HL-60 (cell line): ENCODE measurements around the gene OR51G2.

Experiments
- DNase-seq, 2 experiments: peaks; one replicate each; pipeline ENCODE4 v3.0.0-alpha.2; 2010 to 2020; ENCODE audit warnings: low read depth in 1 of 2, low spot score in 1 of 2
- H3K27ac ChIP-seq: fragments of 250-450 bp; sonication (Bioruptor Pico); replicated peaks from 2 replicates; pipeline ENCODE4 v1.5.1; 2020; ENCODE audit warnings: mild to moderate bottlenecking, moderate library complexity
- H3K27me3 ChIP-seq: fragments of 250-450 bp; sonication (Bioruptor Pico); 2 replicates; pipeline ENCODE4 v1.5.1; 2021; ENCODE audit warnings: mild to moderate bottlenecking, moderate library complexity; ENCODE audit not compliant: insufficient read depth, poor library complexity, severe bottlenecking
- H3K4me3 ChIP-seq: replicated peaks from 2 replicates; pipeline ENCODE4 v1.5.1; 2011; ENCODE audit warnings: mild to moderate bottlenecking, control low read depth, low read length; ENCODE audit not compliant: insufficient read depth
- GABPA ChIP-seq: IDR thresholded peaks from 2 replicates; pipeline ENCODE4 v1.6.1; 2012; ENCODE audit warnings: low read depth
- POLR2AphosphoS5 ChIP-seq: IDR thresholded peaks from 2 replicates; pipeline ENCODE4 v1.6.1; 2012; ENCODE audit warnings: low read depth
- SPI1 ChIP-seq: IDR thresholded peaks from 2 replicates; pipeline ENCODE4 v1.6.1; 2012; ENCODE audit warnings: low read depth, mild to moderate bottlenecking, borderline replicate concordance
- TF ChIP-seq, protein P1 (sequence below): IDR thresholded peaks from one replicate; pipeline ENCODE4 v1.5.1; 2011; ENCODE audit warnings: low read length, control low read depth, inconsistent platforms; ENCODE audit not compliant: insufficient read depth
- TF ChIP-seq, protein P2 (sequence below): IDR thresholded peaks from 2 replicates; pipeline ENCODE4 v1.6.1; 2012; ENCODE audit warnings: low read depth; ENCODE audit not compliant: insufficient replicate concordance

The OR51G2 gene

GRCh38 chr11:4926608-4927007 lies 7.5 kb upstream of the OR51G2 start:
- TF ChIP-seq, protein P1, sequence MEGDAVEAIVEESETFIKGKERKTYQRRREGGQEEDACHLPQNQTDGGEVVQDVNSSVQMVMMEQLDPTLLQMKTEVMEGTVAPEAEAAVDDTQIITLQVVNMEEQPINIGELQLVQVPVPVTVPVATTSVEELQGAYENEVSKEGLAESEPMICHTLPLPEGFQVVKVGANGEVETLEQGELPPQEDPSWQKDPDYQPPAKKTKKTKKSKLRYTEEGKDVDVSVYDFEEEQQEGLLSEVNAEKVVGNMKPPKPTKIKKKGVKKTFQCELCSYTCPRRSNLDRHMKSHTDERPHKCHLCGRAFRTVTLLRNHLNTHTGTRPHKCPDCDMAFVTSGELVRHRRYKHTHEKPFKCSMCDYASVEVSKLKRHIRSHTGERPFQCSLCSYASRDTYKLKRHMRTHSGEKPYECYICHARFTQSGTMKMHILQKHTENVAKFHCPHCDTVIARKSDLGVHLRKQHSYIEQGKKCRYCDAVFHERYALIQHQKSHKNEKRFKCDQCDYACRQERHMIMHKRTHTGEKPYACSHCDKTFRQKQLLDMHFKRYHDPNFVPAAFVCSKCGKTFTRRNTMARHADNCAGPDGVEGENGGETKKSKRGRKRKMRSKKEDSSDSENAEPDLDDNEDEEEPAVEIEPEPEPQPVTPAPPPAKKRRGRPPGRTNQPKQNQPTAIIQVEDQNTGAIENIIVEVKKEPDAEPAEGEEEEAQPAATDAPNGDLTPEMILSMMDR, result no peak
- TF ChIP-seq GABPA, result no peak
- TF ChIP-seq, protein P2, sequence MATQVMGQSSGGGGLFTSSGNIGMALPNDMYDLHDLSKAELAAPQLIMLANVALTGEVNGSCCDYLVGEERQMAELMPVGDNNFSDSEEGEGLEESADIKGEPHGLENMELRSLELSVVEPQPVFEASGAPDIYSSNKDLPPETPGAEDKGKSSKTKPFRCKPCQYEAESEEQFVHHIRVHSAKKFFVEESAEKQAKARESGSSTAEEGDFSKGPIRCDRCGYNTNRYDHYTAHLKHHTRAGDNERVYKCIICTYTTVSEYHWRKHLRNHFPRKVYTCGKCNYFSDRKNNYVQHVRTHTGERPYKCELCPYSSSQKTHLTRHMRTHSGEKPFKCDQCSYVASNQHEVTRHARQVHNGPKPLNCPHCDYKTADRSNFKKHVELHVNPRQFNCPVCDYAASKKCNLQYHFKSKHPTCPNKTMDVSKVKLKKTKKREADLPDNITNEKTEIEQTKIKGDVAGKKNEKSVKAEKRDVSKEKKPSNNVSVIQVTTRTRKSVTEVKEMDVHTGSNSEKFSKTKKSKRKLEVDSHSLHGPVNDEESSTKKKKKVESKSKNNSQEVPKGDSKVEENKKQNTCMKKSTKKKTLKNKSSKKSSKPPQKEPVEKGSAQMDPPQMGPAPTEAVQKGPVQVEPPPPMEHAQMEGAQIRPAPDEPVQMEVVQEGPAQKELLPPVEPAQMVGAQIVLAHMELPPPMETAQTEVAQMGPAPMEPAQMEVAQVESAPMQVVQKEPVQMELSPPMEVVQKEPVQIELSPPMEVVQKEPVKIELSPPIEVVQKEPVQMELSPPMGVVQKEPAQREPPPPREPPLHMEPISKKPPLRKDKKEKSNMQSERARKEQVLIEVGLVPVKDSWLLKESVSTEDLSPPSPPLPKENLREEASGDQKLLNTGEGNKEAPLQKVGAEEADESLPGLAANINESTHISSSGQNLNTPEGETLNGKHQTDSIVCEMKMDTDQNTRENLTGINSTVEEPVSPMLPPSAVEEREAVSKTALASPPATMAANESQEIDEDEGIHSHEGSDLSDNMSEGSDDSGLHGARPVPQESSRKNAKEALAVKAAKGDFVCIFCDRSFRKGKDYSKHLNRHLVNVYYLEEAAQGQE, result no peak
- TF ChIP-seq POLR2AphosphoS5, result no peak
- no peak for TF ChIP-seq SPI1
- no peak for DNase-seq
- Histone ChIP-seq H3K4me3 (no peak overlapping the region), H3K27me3 (peaks cover 2% of the 10 kb centered on the region), H3K27ac (no peak overlapping the region)

DNA sequence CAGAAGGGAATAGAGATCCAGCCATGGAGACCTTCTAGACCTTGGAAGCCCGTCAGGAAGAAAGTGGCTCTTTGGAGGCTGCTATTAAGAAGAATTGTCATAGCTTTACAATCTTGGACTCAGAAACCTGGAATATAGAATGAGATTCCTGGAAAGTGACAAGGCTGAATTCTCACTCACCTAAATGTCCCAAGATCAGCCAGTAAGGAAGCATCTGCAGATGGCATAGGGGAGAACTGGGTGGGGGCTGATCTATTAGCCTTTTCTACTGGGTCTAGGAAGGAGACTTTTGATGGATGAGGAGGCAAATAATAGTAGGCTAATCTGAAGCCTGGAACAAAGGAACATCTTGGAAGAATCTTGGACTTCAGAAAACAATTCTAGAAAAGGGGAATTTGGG lies 5.1 kb upstream of the OR51G2 start, which contains the start of gene OR51G1:
TSS of gene OR51G1 (minus strand) at position 101 of the 400 bp plus-strand sequence. CDS start at position 101, 0 bp downstream.
- Histone ChIP-seq H3K4me3 (no peak within 1 kb of the TSS), H3K27ac (no peak within 1 kb of the TSS), H3K27me3 (peaks cover 2% of the 10 kb centered on the region)
- TF ChIP-seq, protein P1, result no peak
- TF ChIP-seq POLR2AphosphoS5, result no peak
- TF ChIP-seq SPI1, result no peak
- TF ChIP-seq, protein P2, result no peak
- no peak for TF ChIP-seq GABPA
- no peak for DNase-seq

DNA sequence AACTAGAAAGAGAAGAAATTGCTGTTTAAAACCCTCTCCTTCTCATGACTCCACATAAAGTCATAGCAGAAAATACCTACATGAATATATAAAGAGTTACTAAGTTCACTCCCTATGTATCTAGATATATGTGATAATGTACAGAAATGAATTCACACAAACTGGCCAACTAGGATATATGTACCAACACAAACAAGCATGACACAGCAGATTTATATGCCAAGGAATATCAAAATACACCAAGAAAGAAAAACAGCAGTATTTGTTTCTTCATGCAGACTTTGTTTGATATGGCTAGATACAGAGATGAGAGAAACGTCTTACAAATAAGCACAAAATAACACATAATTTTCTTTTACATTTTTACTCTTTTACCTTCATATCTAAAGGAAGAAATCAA lies 3.2 kb upstream of the OR51G2 start:
- H3K4me3 ChIP-seq, result no peak overlapping the region
- no peak overlapping the region for H3K27ac ChIP-seq

More for the DNA sequence above, 3.2 kb upstream of the OR51G2 start:
- H3K27me3 ChIP-seq, result no peaks in the 10 kb centered on the region
- TF ChIP-seq GABPA (no peak), SPI1 (no peak), POLR2AphosphoS5 (no peak)
- TF ChIP-seq, protein P2, result no peak
- TF ChIP-seq, protein P1, result no peak
- DNase-seq, result no peak
